IMR-90 (cell line): ENCODE data around the gene PEA15.

Experiments used
- BHLHE40 ChIP-seq: fragments of 150-350 bp; IDR thresholded peaks from 2 replicates; pipeline ENCODE4 v1.6.1; 2016; ENCODE audit warnings: mild to moderate bottlenecking, low read depth, low read length
- CEBPB ChIP-seq: IDR thresholded peaks from 2 replicates; pipeline ENCODE4 v1.6.1; 2012; ENCODE audit warnings: low read depth, low read length, improper control_type of control experiment
- CTCF ChIP-seq: conservative IDR thresholded peaks from 2 replicates; pipeline ENCODE4 v1.5.1; 2012; ENCODE audit warnings: mild to moderate bottlenecking, low read depth, low read length, improper control_type of control experiment
- FOS ChIP-seq: fragments of 150-350 bp; IDR thresholded peaks from 2 replicates; pipeline ENCODE4 v1.6.1; 2016; ENCODE audit warnings: low read depth, low read length
- MAFK ChIP-seq: IDR thresholded peaks from 2 replicates; pipeline ENCODE4 v1.6.1; 2012; ENCODE audit warnings: low read depth, low read length, improper control_type of control experiment
- MXI1 ChIP-seq: IDR thresholded peaks from 2 replicates; pipeline ENCODE4 v1.6.1; 2012; ENCODE audit warnings: low read depth, mild to moderate bottlenecking, low read length, moderate library complexity, borderline replicate concordance
- NFE2L2 ChIP-seq: fragments of 150-350 bp; IDR thresholded peaks from 2 replicates; pipeline ENCODE4 v1.6.1; 2016; ENCODE audit warnings: low read depth, mild to moderate bottlenecking, low read length
- POLR2A ChIP-seq: IDR thresholded peaks from 2 replicates; pipeline ENCODE4 v1.6.1; 2012; ENCODE audit warnings: mild to moderate bottlenecking, low read depth, low read length
- RAD21 ChIP-seq: IDR thresholded peaks from 2 replicates; pipeline ENCODE4 v1.6.1; 2012; ENCODE audit warnings: low read length, improper control_type of control experiment
- RFX5 ChIP-seq: IDR thresholded peaks from 2 replicates; pipeline ENCODE4 v1.8.0; 2012; ENCODE audit warnings: low read depth, mild to moderate bottlenecking, low read length, moderate library complexity
- USF2 ChIP-seq: fragments of 150-350 bp; IDR thresholded peaks from 2 replicates; pipeline ENCODE4 v1.6.1; 2017; ENCODE audit warnings: mild to moderate bottlenecking, antibody characterized with exemption, low read length, low read depth

GRCh38 chr1:160256396-160257046 is 51.3 kb downstream of the PEA15 start:
- no peak for TF ChIP-seq CTCF
- no peak for TF ChIP-seq MXI1
- no peak for TF ChIP-seq RFX5
- TF ChIP-seq POLR2A: no peak
- no peak; the same call in 1 of the 2 replicates for TF ChIP-seq USF2
- TF ChIP-seq RAD21: no peak
- TF ChIP-seq CEBPB: no peak
- TF ChIP-seq BHLHE40: peak; percentile 80
- no peak for TF ChIP-seq NFE2L2
- no peak for TF ChIP-seq MAFK
- no peak for TF ChIP-seq FOS
